VCaP (cell line): Measurements from ENCODE around the gene PMIS2.
A peak's percentile ranks its signal among the peaks of the same experiment; 100 is the strongest.

Experiments
- H3K27ac ChIP-seq: fragments of 450-650 bp; 2 replicates; pipeline ENCODE4 v1.5.1; 2017
- TF ChIP-seq, protein P1 (sequence below): fragments of 450-650 bp; conservative IDR thresholded peaks from 2 replicates; pipeline ENCODE4 v1.5.1; 2017; ENCODE audit warnings: mild to moderate bottlenecking, moderate library complexity

The PMIS2 gene

DNA sequence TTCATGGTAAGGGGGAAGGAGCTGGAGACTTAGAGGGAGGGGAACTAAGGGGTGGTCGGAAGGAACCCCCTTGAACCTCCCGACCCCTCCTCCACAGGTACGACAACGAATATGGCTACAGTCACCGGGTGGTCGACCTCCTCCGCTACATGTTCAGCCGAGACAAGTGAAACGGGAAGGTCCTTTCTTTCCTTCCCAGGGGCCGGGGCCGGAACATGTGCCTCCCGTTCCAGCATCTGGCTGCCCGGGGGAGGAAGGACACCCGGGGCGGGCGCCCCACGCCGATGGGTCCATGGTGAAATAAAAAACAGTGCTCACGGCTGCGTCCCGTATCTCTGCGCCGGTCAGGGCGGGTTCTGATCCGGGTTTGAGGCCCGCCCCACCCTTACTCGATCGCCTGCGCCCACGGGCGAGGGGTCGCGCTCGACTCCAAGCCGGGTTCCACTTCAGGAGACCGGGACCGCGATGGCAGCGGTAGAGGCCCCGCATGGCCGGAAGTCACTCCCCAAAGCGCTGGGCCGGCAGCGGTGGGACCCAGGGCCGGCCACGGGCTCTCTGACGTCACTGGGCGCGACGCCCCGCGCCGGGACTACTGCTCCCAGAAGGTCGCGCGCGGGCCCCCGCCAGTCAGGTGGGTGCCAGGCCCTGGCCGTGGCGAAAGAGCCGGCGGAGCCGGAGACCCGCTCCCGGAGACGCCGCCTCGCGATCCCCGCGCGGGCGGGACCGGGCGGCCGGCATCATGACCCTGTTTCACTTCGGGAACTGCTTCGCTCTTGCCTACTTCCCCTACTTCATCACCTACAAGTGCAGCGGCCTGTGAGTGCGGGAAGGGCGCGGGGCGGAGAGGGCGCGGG, 40.7 kb upstream of the PMIS2 start, which contains the start of gene TMEM147:
TSS of gene TMEM147 (plus strand) at position 626 of the 854 bp plus-strand sequence. CDS start at position 740, 114 bp downstream.
- peak within 1 kb of the TSS; percentile 84 for H3K27ac ChIP-seq
- TF ChIP-seq, protein P1, sequence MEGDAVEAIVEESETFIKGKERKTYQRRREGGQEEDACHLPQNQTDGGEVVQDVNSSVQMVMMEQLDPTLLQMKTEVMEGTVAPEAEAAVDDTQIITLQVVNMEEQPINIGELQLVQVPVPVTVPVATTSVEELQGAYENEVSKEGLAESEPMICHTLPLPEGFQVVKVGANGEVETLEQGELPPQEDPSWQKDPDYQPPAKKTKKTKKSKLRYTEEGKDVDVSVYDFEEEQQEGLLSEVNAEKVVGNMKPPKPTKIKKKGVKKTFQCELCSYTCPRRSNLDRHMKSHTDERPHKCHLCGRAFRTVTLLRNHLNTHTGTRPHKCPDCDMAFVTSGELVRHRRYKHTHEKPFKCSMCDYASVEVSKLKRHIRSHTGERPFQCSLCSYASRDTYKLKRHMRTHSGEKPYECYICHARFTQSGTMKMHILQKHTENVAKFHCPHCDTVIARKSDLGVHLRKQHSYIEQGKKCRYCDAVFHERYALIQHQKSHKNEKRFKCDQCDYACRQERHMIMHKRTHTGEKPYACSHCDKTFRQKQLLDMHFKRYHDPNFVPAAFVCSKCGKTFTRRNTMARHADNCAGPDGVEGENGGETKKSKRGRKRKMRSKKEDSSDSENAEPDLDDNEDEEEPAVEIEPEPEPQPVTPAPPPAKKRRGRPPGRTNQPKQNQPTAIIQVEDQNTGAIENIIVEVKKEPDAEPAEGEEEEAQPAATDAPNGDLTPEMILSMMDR, result no peak

DNA sequence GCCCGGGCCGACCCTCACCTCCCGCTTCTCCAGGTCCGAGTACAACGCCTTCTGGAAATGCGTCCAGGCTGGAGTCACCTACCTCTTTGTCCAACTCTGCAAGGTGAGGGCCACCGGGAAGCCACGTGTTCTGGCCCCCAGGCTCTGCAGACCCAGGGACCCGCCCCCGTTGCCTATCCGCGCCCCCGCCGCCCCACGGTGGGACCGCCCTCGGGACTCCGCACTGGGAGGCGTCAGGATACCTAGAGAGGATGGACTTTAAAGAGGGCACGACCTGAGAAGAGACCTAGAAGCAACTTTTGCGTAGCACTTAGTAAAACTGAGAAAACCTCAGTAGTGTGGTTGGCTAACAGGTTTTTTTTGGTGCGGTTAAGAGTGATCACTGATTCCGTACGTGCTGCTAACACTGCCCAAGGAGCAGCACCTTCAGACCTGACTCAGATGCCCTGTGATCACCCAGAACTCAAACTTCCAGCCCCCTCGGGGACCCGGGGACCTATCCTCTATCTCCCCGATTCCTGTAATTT, 40.1 kb upstream of the PMIS2 start:
- H3K27ac ChIP-seq, result peak overlapping the region; percentile 84

GRCh38 chr19:35546532-35546931, 39.4 kb upstream of the PMIS2 start:
- peak overlapping the region; percentile 84 for H3K27ac ChIP-seq

More for the DNA sequence above, 40.1 kb upstream of the PMIS2 start:
- TF ChIP-seq, protein P1, result no peak

DNA sequence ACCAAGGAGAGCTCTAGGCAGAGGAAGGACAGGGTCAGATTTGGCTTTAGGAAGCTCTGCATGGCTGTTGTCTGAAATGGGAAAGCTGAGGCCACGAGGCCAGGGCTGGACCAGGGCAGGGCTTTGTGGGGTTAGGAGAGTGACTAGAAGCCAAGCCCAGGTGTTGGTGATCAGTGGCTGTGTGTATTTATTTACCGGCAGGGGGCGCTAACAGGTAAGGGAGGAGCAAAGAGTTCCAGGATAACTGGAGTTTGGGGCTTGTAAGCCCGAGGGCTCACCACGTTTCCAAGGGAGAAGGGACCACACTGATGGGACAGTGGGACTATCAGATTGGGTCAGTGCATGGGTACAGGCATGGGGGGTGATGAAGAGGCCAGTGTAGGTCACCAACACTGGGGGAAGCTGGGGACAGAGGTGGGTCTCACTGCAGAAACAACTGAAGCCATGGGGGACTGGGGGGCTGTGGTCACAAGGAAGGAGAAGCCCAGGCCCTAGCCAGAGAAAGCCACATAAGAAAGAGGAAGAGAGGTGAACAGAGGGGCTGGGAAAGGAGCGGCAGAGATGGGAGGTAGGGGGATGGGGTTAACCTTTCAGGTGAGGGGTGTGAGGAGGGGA, 36.7 kb upstream of the PMIS2 start:
- no peak overlapping the region for H3K27ac ChIP-seq
- TF ChIP-seq, protein P1, result peak; percentile 90

More at GRCh38 chr19:35546532-35546931, 39.4 kb upstream of the PMIS2 start:
- TF ChIP-seq, protein P1, result no peak

- TF ChIP-seq, protein P1, result no peak
- H3K27ac ChIP-seq, result no peak overlapping the region
Observed at GRCh38 chr19:35549879-35550523, 36.0 kb upstream of the PMIS2 start.

DNA sequence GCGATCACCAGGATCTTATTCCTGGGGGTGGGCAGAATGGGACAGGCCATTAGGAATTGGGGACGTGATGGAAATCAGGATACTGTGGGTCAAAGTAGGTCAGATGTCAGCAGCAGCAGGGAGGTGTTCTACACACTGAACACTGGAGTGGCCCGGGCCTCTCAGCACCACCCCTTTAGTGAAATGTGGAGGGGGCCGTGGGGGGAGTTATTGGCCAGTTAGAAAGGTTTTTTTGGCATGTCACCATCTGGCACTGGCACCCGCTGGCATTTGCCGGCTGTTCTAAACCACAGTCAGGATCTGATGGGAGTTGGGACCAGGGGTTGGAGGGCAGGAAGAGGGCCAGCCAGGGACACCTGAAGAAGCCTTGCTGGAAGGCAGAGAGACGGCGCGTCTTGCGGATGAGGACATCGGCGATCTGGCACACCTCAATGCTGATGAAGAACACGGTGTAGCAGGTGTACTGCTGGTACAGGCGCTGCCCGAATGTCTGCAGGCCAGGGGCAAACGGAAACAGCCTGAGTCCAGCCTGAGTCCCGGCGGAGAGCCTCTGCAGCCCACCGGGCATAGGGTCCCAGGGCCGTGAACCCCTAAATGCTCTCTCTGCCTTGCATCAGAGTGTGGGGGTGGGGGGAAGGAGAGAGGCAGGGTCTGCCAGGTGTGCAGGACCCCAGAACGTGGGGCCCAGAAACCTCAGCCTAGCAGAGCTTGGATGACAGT, 34.7 kb upstream of the PMIS2 start:
- TF ChIP-seq, protein P1, result no peak
- H3K27ac ChIP-seq, result no peak overlapping the region
